ENCODE measurements around the gene RNH1.

The RNH1 gene

GRCh38 chr11:516400-516799 lies 9.4 kb upstream of the RNH1 start:
- H3K4me3 ChIP-seq (replicated peaks; ENCODE audit: low read depth, low read length): no peak overlapping the region
- no peak for DNase-seq (ENCODE audit: low read depth)
- no peak for TF ChIP-seq CTCF (IDR thresholded peaks at IDR 0.05; ENCODE audit: low read length, missing control alignments)

- H3K4me3 ChIP-seq (replicated peaks; ENCODE audit: low read depth, low read length): no peak overlapping the region
- no peak for TF ChIP-seq CTCF (IDR thresholded peaks at IDR 0.05; ENCODE audit: low read length, missing control alignments)
- no peak for DNase-seq (ENCODE audit: low read depth)
These were observed 8.1 kb upstream of the RNH1 start for GRCh38 chr11:515131-515530.

GRCh38 chr11:514606-515005 lies 7.6 kb upstream of the RNH1 start:
- no peak for TF ChIP-seq CTCF (IDR thresholded peaks at IDR 0.05; ENCODE audit: low read length, missing control alignments)
- no peak for DNase-seq (ENCODE audit: low read depth)
- no peak overlapping the region for H3K4me3 ChIP-seq (replicated peaks; ENCODE audit: low read depth, low read length)

- no peak for DNase-seq (ENCODE audit: low read depth)
- TF ChIP-seq CTCF (IDR thresholded peaks at IDR 0.05; ENCODE audit: low read length, missing control alignments): no peak
- H3K4me3 ChIP-seq (replicated peaks; ENCODE audit: low read depth, low read length): no peak overlapping the region
These were observed 5.9 kb upstream of the RNH1 start for GRCh38 chr11:512761-513595.

- H3K4me3 ChIP-seq (replicated peaks; ENCODE audit: low read depth, low read length): no peak overlapping the region
- no peak for TF ChIP-seq CTCF (IDR thresholded peaks at IDR 0.05; ENCODE audit: low read length, missing control alignments)
- DNase-seq (ENCODE audit: low read depth): no peak
These were observed 1.9 kb upstream of the RNH1 start for GRCh38 chr11:508956-509355.

- no peak for TF ChIP-seq CTCF (IDR thresholded peaks at IDR 0.05; ENCODE audit: low read length, missing control alignments)
- no peak for DNase-seq (ENCODE audit: low read depth)
- peak overlapping the region; percentile 61 for H3K4me3 ChIP-seq (replicated peaks; ENCODE audit: low read depth, low read length)
These were observed 879 bp upstream of the RNH1 start for GRCh38 chr11:507727-508515.

All from fibroblast of pulmonary artery (primary cell).